PC-3 (cell line): ENCODE measurements around the gene SCD5. TPM values are rescaled to one million over a fixed set of nuclear protein-coding genes. Genes with fewer than 3 reads are reported as not detected.

Experiments
- ATAC-seq: fragments of 200-7000 bp; cut with Tn5 transposase; 2 replicates; pipeline ENCODE4 v1.9.1; 2020; ENCODE audit warnings: mild to moderate bottlenecking, moderate library complexity
- BruUV-seq: library from RNA; stranded (reverse); fragments of 400-500 nt; replicated peaks from 2 replicates; lab custom pipeline; 2021; lab: Mats Ljungman, UMichigan
- CTCF ChIA-PET: fragments of 300-600 bp; sonication (Branson Sonifier 250); formaldehyde crosslinking; loops from one replicate; lab custom pipeline; 2022; ENCODE audit warnings: antibody characterized with exemption; lab: Charles Lee
- POLR2A ChIA-PET: fragments of 300-600 bp; sonication (Branson Sonifier 250); formaldehyde crosslinking; loops from one replicate; lab custom pipeline; 2022; ENCODE audit warnings: antibody characterized with exemption; ENCODE audit not compliant: unreplicated experiment; lab: Charles Lee
- DNase-seq: peaks from one replicate; pipeline ENCODE4 v3.0.0-alpha.2; 2015
- H2AFZ ChIP-seq: fragments of 300-600 bp; sonication (generic); 2 replicates; pipeline ENCODE4 v1.6.0; 2016; ENCODE audit warnings: antibody characterized with exemption, low read length
- H3F3A ChIP-seq: fragments of 300-600 bp; sonication (generic); one replicate; pipeline ENCODE4 v1.6.0; 2017; ENCODE audit warnings: antibody characterized with exemption, low read length, control low read depth, mild to moderate bottlenecking; ENCODE audit not compliant: unreplicated experiment
- H3K27ac ChIP-seq: fragments of 300-600 bp; sonication (generic); 2 replicates; pipeline ENCODE4 v1.5.1; 2016; ENCODE audit warnings: mild to moderate bottlenecking, low read length
- H3K27me3 ChIP-seq: fragments of 300-600 bp; sonication (generic); 2 replicates; pipeline ENCODE4 v1.6.1; 2016; ENCODE audit warnings: low read length, mixed read lengths
- H3K36me3 ChIP-seq: fragments of 300-600 bp; sonication (generic); 2 replicates; pipeline ENCODE4 v1.6.1; 2016; ENCODE audit warnings: low read depth, mixed run types, low read length, mixed read lengths
- H3K4me1 ChIP-seq: fragments of 300-600 bp; sonication (generic); 2 replicates; pipeline ENCODE4 v1.5.1; 2016; ENCODE audit warnings: low read length; ENCODE audit not compliant: insufficient read depth
- H3K4me2 ChIP-seq: fragments of 300-600 bp; sonication (generic); 2 replicates; pipeline ENCODE4 v1.6.0; 2016; ENCODE audit warnings: low read length
- H3K4me3 ChIP-seq: fragments of 300-600 bp; sonication (generic); 2 replicates; pipeline ENCODE4 v1.5.1; 2016; ENCODE audit warnings: mild to moderate bottlenecking, low read length, mixed read lengths
- H3K79me2 ChIP-seq: fragments of 300-600 bp; sonication (generic); 2 replicates; pipeline ENCODE4 v1.6.1; 2017; ENCODE audit warnings: low read length, mixed read lengths
- H3K9ac ChIP-seq: fragments of 300-600 bp; sonication (generic); 2 replicates; pipeline ENCODE4 v1.6.0; 2016; ENCODE audit warnings: mild to moderate bottlenecking, low read length
- H3K9me2 ChIP-seq: fragments of 300-600 bp; sonication (generic); replicated peaks from 2 replicates; pipeline ENCODE4 v1.6.1; 2016; ENCODE audit warnings: mixed run types, low read length, mixed read lengths
- H3K9me3 ChIP-seq: fragments of 300-600 bp; sonication (generic); 2 replicates; pipeline ENCODE4 v1.6.1; 2016; ENCODE audit warnings: low read length, mixed read lengths
- H4K20me1 ChIP-seq: fragments of 300-600 bp; sonication (generic); 2 replicates; pipeline ENCODE4 v1.6.1; 2016; ENCODE audit warnings: low read length, mixed read lengths
- CTCF ChIP-seq: fragments of 300-600 bp; sonication (generic); conservative IDR thresholded peaks from 2 replicates; pipeline ENCODE4 v1.5.1; 2017; ENCODE audit warnings: antibody characterized with exemption, low read depth, mild to moderate bottlenecking, low read length
- EZH2 ChIP-seq: fragments of 300-600 bp; sonication (generic); IDR thresholded peaks from one replicate; pipeline ENCODE4 v1.6.1; 2017; ENCODE audit warnings: antibody characterized with exemption, mild to moderate bottlenecking, low read length; ENCODE audit not compliant: unreplicated experiment
- EZH2phosphoT487 ChIP-seq: fragments of 300-600 bp; sonication (generic); IDR thresholded peaks from 2 replicates; pipeline ENCODE4 v1.6.1; 2018; ENCODE audit warnings: mild to moderate bottlenecking, antibody characterized with exemption, low read length, borderline replicate concordance
- intact Hi-C: fragments of 100-400 bp; cut with micrococcal nuclease; formaldehyde crosslinking; loops from 2 replicates; pipeline ENCODE4 v1.9.0; 2023
- total RNA-seq: library from RNA; depleted of rRNA; stranded (reverse); fragments of >200 nt; gene quantifications from 2 replicates; pipeline ENCODE4 v1.2.3, GENCODE V29; 2014

Gene SCD5
- total RNA-seq, 1 experiment from 2014 or later = 3.8 TPM

GRCh38 chr4:82753725-82754410 lies 44.7 kb downstream of the SCD5 start:
- Histone ChIP-seq H3K27ac (no peak overlapping the region), H3K4me2 (no peak overlapping the region), H3K9ac (no peak overlapping the region), H3F3A (no peaks in the 10 kb centered on the region), H3K27me3 (no peaks in the 10 kb centered on the region), H3K4me1 (no peaks in the 10 kb centered on the region), H4K20me1 (no peaks in the 10 kb centered on the region), H3K4me3 (no peak overlapping the region), H3K9me2 (no peaks in the 10 kb centered on the region), H3K9me3 (no peaks in the 10 kb centered on the region), H2AFZ (no peak overlapping the region), H3K79me2 (no peaks in the 10 kb centered on the region), H3K36me3 (no peaks in the 10 kb centered on the region)
- DNase-seq (no peak), ATAC-seq (no peak)
- ChIA-PET CTCF (no interaction called here), POLR2A (no interaction called here)
- intact Hi-C loops = no loop called here
- no TSS peak for BruUV-seq
- no peak for TF ChIP-seq CTCF
- no peak for TF ChIP-seq EZH2phosphoT487
- no peak for TF ChIP-seq EZH2

- no peak overlapping the region for H3K4me3 ChIP-seq
- H2AFZ ChIP-seq = no peak overlapping the region
- no peak overlapping the region for H3K9ac ChIP-seq
- CTCF ChIA-PET = no interaction called here
- no peaks in the 10 kb centered on the region for H3K9me2 ChIP-seq
- BruUV-seq = no TSS peak
- no peaks in the 10 kb centered on the region for H3K9me3 ChIP-seq
- ATAC-seq = no peak
- intact Hi-C loops = no loop called here
- no peaks in the 10 kb centered on the region for H3K4me1 ChIP-seq
- no peaks in the 10 kb centered on the region for H3K36me3 ChIP-seq
- no peaks in the 10 kb centered on the region for H3K27me3 ChIP-seq
- no peaks in the 10 kb centered on the region for H3F3A ChIP-seq
- no peak overlapping the region for H3K27ac ChIP-seq
- no peak overlapping the region for H3K4me2 ChIP-seq
- TF ChIP-seq EZH2phosphoT487 = no peak
- TF ChIP-seq EZH2 = no peak
- TF ChIP-seq CTCF = no peak
- POLR2A ChIA-PET = no interaction called here
- DNase-seq = no peak
- no peaks in the 10 kb centered on the region for H3K79me2 ChIP-seq
- no peaks in the 10 kb centered on the region for H4K20me1 ChIP-seq
Observed at GRCh38 chr4:82753238-82753637, 45.4 kb downstream of the SCD5 start.

- POLR2A ChIA-PET = no interaction called here
- H3K4me2 ChIP-seq = no peak overlapping the region
- H4K20me1 ChIP-seq = no peaks in the 10 kb centered on the region
- H3K9me3 ChIP-seq = no peaks in the 10 kb centered on the region
- DNase-seq (no peak), ATAC-seq (no peak)
- H3K9me2 ChIP-seq = no peaks in the 10 kb centered on the region
- no peak overlapping the region for H2AFZ ChIP-seq
- CTCF ChIA-PET = no interaction called here
- no TSS peak for BruUV-seq
- H3K9ac ChIP-seq = no peak overlapping the region
- H3K79me2 ChIP-seq = no peaks in the 10 kb centered on the region
- H3K27ac ChIP-seq = no peak overlapping the region
- no peaks in the 10 kb centered on the region for H3K36me3 ChIP-seq
- intact Hi-C loops = no loop called here
- no peaks in the 10 kb centered on the region for H3K27me3 ChIP-seq
- H3K4me3 ChIP-seq = no peak overlapping the region
- TF ChIP-seq EZH2phosphoT487 (no peak), CTCF (no peak), EZH2 (no peak)
- H3K4me1 ChIP-seq = no peaks in the 10 kb centered on the region
- H3F3A ChIP-seq = no peaks in the 10 kb centered on the region
Observed at GRCh38 chr4:82748810-82749470, 49.7 kb downstream of the SCD5 start.
